ENCODE results near the gene AVPI1.
"Not testable (repeated sequence)": the region's sequence is repeated elsewhere in the genome, so short reads cannot be mapped to it uniquely, and the experiment has no call there.

The AVPI1 gene

GRCh38 chr10:97642471-97643159, 44.4 kb downstream of the AVPI1 start:
- CTCF ChIA-PET, result interaction anchor here (0.8 to 1.3 kb wide), 2 partner anchors 11 to 71 kb away, joined by 3 to 4 read pairs; no protein-coding TSS in a partner anchor
- H3K4me1 ChIP-seq (ENCODE audit: control insufficient read depth, insufficient read depth, low read length); H3K27ac ChIP-seq (ENCODE audit: extremely low read depth, low read depth, low read length); H3K9me3 ChIP-seq (ENCODE audit: control insufficient read depth, insufficient read depth, low read depth, low read length); H3K4me3 ChIP-seq (ENCODE audit: low read depth, low read length): not testable (repeated sequence)
- H3K36me3 ChIP-seq (ENCODE audit: control insufficient read depth in 2 of 2, insufficient read depth in 1 of 2, low read length in 2 of 2), result peaks cover 11 to 32% of the 10 kb centered on the region in 2 experiments
- TF ChIP-seq ZNF366 (tag by site-specific recombination; conservative IDR thresholded peaks at IDR 0.05), result peak; percentile 95
- POLR2A ChIA-PET, result interaction anchor here (3.5 kb wide), 1 partner anchor 45 kb away, joined by 20 read pairs; the partner anchor contains the start of gene AVPI1

- H3K4me1 ChIP-seq (ENCODE audit: control insufficient read depth, insufficient read depth, low read length), result 0 out of 2 replicates have a peak, but pooled peaks cover 2% of the 10 kb centered on the region
- H3K4me3 ChIP-seq (ENCODE audit: low read depth, low read length), result peak overlapping the region; percentile 77
- peak overlapping the region; percentile 70 for H3K27ac ChIP-seq (ENCODE audit: extremely low read depth, low read depth, low read length)
- CTCF ChIA-PET, result interaction anchor here (0.6 to 1.3 kb wide), 8 partner anchors 35 to 440 kb away, joined by 3 to 4 read pairs (median 4); partner anchors contain the start of gene CRTAC1
- POLR2A ChIA-PET, result interaction anchor here (0.5 to 3.5 kb wide), 6 partner anchors 8 to 97 kb away, joined by 3 to 20 read pairs (median 4); partner anchors contain the start of gene AVPI1
- no peaks in the 10 kb centered on the region for H3K9me3 ChIP-seq (ENCODE audit: control insufficient read depth, insufficient read depth, low read depth, low read length)
- peaks cover 7 to 24% of the 10 kb centered on the region in 2 experiments for H3K36me3 ChIP-seq (ENCODE audit: control insufficient read depth in 2 of 2, insufficient read depth in 1 of 2, low read length in 2 of 2)
- TF ChIP-seq ZNF692 (tag by site-specific recombination; IDR thresholded peaks at IDR 0.05) (peak; percentile 44; the same call in 1 of the 2 replicates), ZBTB48 (tag by site-specific recombination; IDR thresholded peaks at IDR 0.05) (0 out of 2 replicates have a peak, but pooled peaks have one; percentile 35), ZFP69B (tag by site-specific recombination; IDR thresholded peaks at IDR 0.05) (0 out of 2 replicates have a peak, but pooled peaks have one; percentile 27), EGR2 (tag by site-specific recombination; IDR thresholded peaks at IDR 0.05; ENCODE audit: low read depth) (peak; percentile 34), GLIS1 (tag by site-specific recombination; IDR thresholded peaks at IDR 0.05) (peak; percentile 28; the same call in 1 of the 2 replicates), ZNF335 (tag by site-specific recombination; conservative IDR thresholded peaks at IDR 0.05) (peak; percentile 88), ZNF561 (tag by site-specific recombination; IDR thresholded peaks at IDR 0.05; ENCODE audit: borderline replicate concordance) (peak; percentile 69; the same call in 1 of the 2 replicates), PRDM4 (tag by site-specific recombination; IDR thresholded peaks at IDR 0.05) (no peak), SP2 (tag by site-specific recombination; IDR thresholded peaks at IDR 0.05) (peak; percentile 38; the same call in 1 of the 2 replicates), ZFHX2 (tag by site-specific recombination; conservative IDR thresholded peaks at IDR 0.05) (peak; percentile 45; the same call in 1 of the 2 replicates), ZBTB17 (tag by site-specific recombination; IDR thresholded peaks at IDR 0.05) (peak; percentile 87), ZSCAN30 (tag by site-specific recombination; IDR thresholded peaks at IDR 0.05) (0 out of 2 replicates have a peak, but pooled peaks have one; percentile 72), MEIS1 (CRISPR knock-in tag; IDR thresholded peaks at IDR 0.05; ENCODE audit: borderline replicate concordance) (no peak), ZNF677 (tag by site-specific recombination; IDR thresholded peaks at IDR 0.05) (peak; percentile 59; the same call in 1 of the 2 replicates), ZNF660 (tag by site-specific recombination; IDR thresholded peaks at IDR 0.05) (peak; percentile 74; the same call in 1 of the 2 replicates), ZNF214 (tag by site-specific recombination; IDR thresholded peaks at IDR 0.05; ENCODE audit: borderline replicate concordance) (no peak), REST (tag by site-specific recombination; IDR thresholded peaks at IDR 0.05) (peak; percentile 90), ZSCAN23 (tag by site-specific recombination; IDR thresholded peaks at IDR 0.05) (no peak), ZBTB49 (tag by site-specific recombination; IDR thresholded peaks at IDR 0.05; ENCODE audit: low read depth) (no peak), GLIS2 (tag by site-specific recombination; IDR thresholded peaks at IDR 0.05) (peak; percentile 76)
Measured at GRCh38 chr10:97640868-97641811, 45.9 kb downstream of the AVPI1 start.

All from HEK293 (cell line).